ENCODE results near the gene TSSK6.

Gene TSSK6

GRCh38 chr19:19544257-19544953, 29.1 kb upstream of the TSSK6 start:
- no peak for DNase-seq

GRCh38 chr19:19543640-19544039, 28.3 kb upstream of the TSSK6 start:
- DNase-seq = no peak

- no peak for DNase-seq
Measured at GRCh38 chr19:19543101-19543500, 27.8 kb upstream of the TSSK6 start.

GRCh38 chr19:19542507-19542906, 27.2 kb upstream of the TSSK6 start:
- no peak for DNase-seq

GRCh38 chr19:19541616-19542015, 26.3 kb upstream of the TSSK6 start:
- DNase-seq = no peak

GRCh38 chr19:19540715-19541515, 25.6 kb upstream of the TSSK6 start:
- peak; percentile 88 for DNase-seq

- DNase-seq = peak; percentile 86
Measured at GRCh38 chr19:19540064-19540714, 24.8 kb upstream of the TSSK6 start.

- DNase-seq = no peak
Measured at GRCh38 chr19:19539698-19540063, 24.3 kb upstream of the TSSK6 start.

- DNase-seq = no peak
Measured at GRCh38 chr19:19538785-19539166, 23.4 kb upstream of the TSSK6 start.

- peak; percentile 53 for DNase-seq
Measured at GRCh38 chr19:19538061-19538784, 22.9 kb upstream of the TSSK6 start, which contains the start of gene CILP2. Gene CILP2 (plus strand): TSS chr19:19538265. CDS start chr19:19538350, 85 bp downstream.

GRCh38 chr19:19537075-19538048, 22.0 kb upstream of the TSSK6 start:
- DNase-seq = no peak

- no peak for DNase-seq
Measured at GRCh38 chr19:19535311-19536191, 20.2 kb upstream of the TSSK6 start.

GRCh38 chr19:19534556-19535265, 19.4 kb upstream of the TSSK6 start:
- no peak for DNase-seq

GRCh38 chr19:19533841-19534240, 18.5 kb upstream of the TSSK6 start:
- DNase-seq = no peak

GRCh38 chr19:19532806-19533701, 17.7 kb upstream of the TSSK6 start:
- DNase-seq = no peak

- peak; percentile 89 for DNase-seq
Measured at GRCh38 chr19:19531951-19532805, 16.8 kb upstream of the TSSK6 start.

- no peak for DNase-seq
Measured at GRCh38 chr19:19530889-19531288, 15.5 kb upstream of the TSSK6 start.

- DNase-seq = no peak
Measured at GRCh38 chr19:19530423-19530804, 15.1 kb upstream of the TSSK6 start.

Data from stimulated activated CD4-positive, alpha-beta T cell treated with anti-CD3 and anti-CD28 coated beads, Interleukin-15, amount 100 ng/mL, for 24 hours (primary cell).